Activated CD4-positive, alpha-beta T cell treated with anti-CD3 and anti-CD28 coated beads, Interleukin-2, amount 50 U/mL, for 48 hours (primary cell): ENCODE data around the gene TLE4.

Experiments
- DNase-seq, 2 experiments: peaks; one replicate each; pipeline ENCODE4 v3.0.0-alpha.2; 2020

TLE4 gene

DNA sequence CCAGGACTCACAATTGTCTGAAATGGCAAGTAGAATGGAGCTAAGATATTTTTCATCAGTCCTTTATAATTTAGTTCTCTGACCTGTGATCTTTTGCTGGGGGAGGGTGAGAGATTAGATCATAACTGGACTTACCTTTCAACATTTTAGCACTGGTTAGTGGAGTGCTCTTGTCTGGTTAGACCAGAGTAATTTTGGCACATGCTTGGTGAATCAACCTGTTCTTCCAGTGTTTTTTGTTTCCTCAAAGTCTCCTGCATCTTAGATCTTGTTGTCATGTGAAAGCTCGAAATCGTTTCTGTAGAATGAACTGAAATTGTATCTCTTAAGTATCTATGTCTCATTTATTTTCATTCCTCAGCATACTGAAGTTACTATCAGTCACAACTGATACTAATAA is 122.4 kb downstream of the TLE4 start:
- no peak for DNase-seq

DNA sequence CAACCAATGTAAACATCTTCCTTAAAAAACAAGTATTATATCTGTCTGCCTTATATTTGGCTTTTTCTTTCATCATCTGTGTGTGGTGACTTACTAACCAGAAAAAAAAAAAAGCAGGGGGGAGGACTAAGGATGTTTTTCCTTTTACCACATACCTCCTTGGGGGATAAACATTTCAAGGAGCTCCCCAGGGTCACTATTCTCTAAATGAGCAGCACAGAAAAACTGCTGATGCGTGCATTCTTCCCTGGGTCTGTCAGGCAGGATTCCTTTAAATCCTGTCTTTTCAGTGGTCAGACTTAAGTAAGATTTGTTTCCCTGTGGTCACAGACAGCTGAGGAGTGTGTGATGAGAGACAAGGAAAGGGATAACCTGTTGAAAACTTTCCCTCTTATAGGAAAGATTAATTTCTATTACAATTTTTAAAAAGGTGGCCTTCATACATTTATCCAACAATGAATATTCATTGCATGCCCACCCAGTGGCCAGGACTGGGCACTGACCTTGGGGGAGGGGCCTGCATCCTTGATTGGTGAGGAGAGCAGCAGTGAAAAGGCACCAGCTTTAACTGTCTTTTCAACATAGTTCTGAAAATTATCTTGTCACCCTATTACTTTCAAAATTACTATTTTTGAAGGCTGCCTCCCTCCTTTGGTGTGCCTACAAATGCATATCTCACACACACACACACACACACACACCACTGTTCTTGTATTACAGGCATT is 123.1 kb downstream of the TLE4 start:
- DNase-seq = no peak

DNA sequence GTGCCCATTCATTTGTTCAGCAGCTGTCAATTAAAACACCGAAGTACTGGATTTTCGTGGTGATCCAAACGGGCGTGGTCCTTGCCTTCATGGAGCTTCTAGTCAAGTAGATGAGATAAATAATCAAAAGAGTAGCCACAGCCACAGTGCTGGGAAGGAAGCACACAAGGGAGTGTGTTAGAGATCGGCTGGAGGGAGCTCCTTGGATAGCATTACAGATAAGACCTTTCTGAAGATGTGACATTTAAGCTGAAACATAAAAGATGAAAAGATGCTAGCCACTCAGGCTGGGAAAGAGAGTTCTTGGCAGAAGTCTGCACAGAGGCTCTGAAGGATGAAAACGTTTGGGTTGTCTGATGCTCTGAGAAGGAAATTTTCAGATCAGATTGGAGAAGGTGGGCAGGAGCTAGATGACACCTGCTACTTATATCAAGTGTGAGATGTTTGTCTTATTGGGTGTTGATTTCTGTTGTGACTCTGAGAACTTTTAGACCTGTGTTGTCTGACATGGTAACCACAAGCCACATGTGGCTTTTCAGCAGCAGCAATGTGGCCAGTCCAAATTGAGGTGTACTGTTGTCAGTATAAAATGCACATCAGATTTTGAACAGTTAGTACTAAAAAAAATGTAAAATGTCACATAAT is 123.9 kb downstream of the TLE4 start:
- DNase-seq = no peak

DNA sequence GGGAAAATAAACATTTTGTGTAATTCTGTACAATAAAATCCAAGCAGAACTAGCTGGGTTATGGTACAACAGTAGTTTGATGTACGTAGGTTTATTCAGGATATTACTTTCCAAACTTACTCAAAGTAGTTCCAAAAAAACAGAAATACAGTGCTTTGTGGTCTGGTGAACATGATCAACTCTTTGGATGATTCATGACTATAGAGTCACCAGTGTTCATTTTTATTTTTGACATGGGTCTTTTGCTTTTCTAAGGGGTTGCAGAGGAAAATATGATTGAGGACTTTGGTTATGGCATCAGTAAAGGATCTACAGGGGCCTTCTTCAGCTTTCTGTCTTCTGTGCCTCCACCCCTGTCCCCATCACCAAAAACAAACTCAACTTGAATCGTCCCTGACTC is 127.2 kb downstream of the TLE4 start:
- no peak for DNase-seq

DNA sequence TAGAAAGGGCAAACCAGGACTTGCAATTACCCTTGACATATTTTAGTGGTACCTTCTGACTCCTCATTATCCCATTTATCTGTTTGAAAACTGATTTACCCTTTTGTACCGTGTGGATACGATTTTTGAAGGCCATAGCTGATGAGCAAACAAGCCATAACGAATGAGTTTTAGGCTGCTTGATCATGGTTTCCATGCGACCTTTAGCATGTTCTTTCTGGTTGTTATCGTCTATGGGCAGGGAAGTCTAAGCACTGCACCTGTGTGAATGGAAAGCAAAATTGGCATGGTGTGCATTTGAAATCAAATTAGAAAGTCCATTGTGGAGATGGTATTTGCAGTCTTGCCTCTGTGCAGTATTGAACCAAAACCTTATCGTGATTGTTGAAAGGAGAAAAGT is 127.7 kb downstream of the TLE4 start:
- DNase-seq = no peak

DNA sequence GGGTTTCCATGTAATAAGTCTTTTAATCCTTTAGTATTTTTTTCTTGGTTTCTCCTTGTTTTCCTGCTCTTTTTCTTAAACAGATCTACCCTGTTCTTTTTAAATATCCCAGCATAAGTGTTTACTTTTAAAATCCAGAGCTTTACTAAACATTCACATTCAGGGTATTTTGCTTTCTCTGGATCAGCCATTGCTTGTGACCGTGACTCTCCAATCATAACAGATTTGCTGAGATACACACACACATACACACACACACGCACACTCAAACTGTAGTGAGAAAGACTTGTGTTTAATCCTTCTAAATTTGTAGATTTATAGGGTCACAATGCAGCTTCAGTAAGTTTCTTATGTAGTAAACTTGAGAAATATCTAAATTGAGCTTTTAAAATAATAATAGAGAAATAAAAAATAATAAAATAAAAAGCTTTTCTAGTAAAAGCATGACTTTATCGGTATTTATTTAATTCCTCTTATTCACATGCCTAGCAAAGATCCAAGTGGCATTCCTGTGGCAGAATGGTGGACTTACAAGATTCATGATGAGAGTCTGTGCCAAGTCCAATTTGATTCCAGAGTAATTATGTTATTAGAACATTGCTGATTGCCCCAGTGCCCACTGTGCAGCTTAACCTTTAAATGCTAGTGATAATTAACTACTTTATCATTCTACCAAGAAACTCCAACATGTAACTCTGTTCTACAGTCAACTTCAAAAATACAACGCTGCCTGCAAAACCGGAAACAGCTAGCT is 129.0 kb downstream of the TLE4 start:
- DNase-seq = no peak

DNA sequence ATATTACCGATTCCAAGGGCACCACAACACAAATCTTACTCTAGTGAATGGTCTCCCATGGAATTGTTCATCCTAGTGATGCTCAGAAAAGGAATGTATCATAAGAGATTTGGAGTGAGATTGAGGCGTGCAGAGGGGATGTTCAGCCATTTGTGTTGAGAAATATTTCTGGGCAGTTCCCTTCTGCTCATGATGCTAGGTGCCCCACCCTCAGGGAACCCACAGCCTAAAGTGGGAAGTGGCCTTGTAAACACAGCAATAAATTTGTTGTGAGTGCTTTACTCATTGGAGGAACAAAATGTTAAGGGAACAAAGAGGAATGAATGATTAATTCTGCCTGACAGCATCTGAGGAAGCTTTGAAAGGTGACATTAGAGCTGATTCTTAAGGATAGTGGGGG is 129.9 kb downstream of the TLE4 start:
- no peak for DNase-seq

DNA sequence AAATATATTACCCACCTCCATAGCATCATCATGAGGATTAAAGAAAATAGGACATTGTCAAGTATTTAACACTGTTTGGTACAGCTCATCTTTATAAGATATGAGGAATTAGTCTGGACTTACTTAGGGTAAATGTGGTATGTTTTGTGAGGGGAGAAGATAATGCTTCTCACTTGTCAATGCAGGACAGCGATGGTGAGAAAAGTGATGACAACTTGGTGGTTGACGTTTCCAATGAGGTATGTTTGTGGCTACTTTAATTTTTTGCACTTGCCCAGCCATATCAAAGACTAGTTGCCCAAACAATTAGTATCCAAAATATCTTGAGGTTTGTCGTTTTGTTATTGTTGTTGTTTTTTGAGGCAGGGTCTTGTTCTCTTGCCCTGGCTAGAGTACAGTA is 133.9 kb downstream of the TLE4 start:
- no peak for DNase-seq

DNA sequence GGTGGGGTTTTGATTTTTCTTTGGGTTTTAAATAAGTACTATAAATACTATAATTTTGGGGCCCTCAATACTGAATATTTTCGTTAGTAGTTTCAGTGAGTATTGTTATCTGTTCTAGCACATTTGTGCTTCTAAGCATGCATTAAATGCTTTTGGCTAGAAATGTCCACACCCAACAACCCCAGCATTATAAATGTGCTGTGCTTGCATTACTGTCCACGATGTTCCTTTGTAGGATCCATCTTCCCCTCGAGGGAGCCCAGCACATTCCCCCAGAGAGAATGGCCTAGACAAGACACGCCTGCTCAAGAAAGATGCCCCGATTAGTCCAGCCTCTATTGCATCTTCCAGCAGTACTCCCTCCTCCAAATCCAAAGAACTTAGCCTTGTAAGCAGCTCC is 134.7 kb downstream of the TLE4 start:
- no peak for DNase-seq

DNA sequence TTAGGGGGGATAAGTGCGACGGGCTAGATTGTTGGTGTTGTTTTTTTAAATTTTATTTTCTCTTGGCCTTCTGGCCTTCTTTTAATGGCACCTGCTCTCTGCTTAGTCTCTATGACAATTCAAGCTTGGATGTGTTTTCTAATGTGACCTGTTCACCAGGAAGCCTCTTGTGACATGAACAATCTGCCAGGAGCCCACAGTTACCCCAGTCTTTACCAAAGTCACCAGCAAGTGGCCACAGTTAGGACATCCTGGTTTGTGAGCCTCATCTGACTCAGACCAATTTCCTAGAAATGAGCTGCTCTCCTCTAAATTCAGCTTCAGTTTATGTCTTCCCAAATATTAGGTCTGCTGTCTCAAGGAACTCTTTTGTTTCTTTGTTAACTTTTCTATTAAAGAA is 135.8 kb downstream of the TLE4 start:
- no peak for DNase-seq

DNA sequence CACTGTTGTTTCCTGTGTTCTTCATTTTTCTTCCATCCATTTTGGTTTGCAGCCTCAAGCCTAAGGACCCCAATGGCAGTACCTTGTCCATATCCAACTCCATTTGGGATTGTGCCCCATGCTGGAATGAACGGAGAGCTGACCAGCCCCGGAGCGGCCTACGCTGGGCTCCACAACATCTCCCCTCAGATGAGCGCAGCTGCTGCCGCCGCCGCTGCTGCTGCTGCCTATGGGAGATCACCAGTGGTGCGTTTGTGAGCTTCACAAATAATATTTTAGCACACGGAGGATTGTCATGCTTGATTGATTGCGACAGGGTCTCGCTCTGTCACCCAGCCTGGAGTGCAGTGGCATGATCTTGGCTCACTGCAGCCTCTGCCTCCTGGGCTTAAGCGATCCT is 136.8 kb downstream of the TLE4 start:
- DNase-seq = no peak

DNA sequence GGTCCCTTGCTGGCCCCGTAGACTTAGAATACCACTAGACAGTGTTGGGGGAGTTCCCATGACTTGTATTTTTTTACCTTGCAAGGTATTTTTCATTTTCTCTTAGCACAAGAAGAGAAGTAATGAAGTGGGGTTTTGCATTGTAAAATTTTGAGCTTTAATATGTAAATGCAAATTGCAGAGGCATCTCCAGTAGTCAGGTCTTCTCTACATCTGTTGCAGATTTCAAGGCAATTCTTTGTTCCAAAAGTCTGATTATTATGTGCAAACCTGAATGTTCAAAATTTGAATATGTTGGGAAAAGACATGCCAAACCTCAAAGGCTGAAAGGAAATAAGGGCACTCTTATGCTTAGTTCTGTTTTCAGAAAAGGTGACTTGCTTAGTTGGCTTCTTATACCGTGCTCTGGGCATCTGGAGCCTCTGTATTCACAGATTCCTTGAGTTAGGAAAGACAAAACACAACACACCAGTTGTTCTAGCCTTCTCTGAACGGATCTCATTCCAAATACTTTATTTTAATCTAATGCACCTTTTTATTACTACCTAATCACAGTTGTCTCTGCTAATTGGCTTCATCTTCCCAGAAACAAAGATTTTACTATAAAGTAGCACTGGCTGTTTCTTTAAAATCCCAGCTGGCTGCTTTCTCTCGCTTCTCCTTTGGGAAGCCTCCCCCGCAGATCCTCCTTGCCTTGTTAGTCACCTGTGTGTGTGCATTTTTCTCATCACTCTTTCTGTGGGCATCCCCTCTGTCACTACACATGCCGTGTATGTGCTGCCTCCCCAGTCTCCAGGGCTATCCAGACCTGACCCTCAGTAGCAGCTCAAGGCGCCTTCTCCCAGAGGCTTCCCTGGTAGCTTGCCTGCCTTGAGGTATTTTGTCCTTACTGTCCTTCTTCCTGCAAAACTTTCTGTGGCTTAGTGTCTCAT is 138.2 kb downstream of the TLE4 start:
- DNase-seq = no peak

DNA sequence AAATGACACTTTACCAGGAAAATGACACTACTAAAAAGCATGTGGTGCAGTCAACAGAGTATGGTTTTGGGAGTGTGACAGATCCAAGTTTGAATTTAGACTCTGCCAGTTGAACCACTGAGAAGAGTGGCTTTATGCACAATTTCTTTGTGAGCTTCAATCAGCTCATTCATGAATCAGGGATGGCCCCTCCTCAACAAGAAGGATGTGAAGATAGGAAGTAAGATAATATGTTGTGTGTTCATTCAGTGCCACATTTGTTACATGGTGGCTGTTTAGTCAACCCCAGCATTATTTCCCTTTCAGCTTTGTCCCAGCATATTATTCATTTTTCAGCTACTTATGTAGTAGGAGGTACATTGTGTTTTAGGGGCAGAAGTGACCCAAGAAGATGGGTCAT is 140.1 kb downstream of the TLE4 start:
- no peak for DNase-seq

DNA sequence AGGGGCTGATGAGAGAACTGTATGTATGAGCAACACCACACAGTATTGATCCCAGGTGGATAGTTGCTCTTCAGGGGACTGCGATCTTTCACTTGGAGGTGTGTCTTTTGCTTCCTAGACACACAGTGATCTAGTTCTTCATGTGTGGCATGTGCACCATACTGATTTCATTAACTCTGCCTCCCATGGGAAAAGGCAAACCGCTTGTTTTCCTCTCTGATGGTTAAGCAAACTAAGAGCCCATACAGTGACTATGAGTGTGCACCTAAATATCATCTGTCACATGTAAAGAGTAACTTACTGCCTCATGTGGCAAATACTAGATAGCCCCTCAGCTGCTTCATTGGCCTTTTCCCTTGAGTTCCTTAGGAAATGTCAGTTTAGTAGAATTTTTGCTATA is 147.3 kb downstream of the TLE4 start:
- no peak for DNase-seq

DNA sequence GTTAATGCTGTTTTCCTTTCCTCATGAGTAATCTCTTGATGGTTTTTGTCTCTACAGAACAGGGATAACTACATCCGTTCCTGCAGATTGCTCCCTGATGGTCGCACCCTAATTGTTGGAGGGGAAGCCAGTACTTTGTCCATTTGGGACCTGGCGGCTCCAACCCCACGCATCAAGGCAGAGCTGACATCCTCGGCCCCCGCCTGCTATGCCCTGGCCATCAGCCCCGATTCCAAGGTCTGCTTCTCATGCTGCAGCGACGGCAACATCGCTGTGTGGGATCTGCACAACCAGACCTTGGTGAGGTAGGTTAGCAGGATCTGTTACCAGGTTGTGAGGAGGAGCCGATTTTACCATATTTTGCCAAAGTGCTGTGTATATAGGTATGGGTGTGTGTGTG is 148.2 kb downstream of the TLE4 start:
- no peak for DNase-seq

DNA sequence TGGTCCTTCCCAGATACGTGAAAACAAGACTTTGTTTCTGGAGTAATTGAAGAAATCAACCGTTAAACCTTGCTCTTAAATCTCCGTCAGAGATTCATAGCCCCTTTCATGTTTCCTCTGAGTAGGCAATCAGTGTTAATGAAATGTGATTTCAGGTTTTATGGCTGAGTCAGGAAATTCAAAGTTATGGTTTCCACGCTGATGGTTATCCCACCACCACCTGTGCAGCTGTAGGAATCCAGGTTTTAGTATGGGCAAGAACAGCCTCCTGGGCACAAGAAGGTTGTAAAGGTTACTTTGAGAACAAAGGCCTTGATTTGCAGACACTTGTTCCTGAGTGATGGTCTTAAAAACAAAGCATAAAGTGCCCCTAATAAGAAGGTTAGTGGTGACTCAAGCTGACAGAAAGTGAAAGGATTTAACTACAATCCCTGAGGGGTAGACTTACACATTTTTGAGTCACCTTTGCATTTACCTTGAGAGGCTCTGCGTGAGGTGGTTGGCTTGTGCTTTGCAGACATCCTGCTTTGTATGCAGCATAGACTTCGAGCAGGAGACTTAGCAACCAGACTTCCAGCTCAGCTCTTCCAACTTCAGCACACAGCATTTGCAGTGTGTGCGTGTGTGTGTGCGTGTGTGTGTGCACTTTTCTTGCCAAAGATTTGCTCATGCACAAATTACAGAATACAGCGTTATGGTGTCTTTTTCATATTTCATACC is 159.6 kb downstream of the TLE4 start:
- no peak for DNase-seq

DNA sequence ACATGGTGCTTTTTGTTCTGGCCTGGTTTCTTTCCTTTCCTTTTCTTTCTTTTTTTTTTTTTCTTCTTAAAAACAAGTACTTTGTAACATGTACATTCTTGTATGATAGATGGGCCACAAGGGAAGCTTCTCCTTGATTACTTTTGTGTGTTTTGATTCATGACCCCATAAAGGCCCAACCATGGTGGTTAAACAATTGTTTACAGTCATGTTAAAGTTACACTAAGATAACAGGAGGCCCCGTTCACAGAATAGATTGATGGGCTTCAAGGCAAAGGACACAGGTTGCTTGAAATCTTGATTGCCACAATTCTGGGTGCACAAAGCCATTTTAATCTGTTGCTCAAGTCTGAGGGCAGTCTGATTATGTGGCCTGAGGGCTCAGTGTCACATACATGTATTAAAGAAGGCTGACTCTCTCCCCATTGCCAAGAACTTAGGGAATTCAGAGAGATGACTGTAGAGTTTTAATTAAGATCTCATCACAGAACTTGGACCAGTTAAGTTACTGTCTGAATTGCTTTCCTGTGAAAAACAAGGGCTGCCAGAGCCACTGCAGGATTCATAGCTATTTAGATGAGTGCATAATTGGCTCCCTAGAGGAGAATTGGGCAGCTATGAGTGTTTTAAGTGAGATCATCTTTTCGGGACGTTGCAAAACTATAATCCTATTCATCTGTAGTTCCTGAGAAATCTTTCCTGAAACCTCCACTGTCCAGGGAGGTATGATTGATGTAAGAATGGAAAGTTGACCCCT is 163.4 kb downstream of the TLE4 start:
- no peak for DNase-seq

DNA sequence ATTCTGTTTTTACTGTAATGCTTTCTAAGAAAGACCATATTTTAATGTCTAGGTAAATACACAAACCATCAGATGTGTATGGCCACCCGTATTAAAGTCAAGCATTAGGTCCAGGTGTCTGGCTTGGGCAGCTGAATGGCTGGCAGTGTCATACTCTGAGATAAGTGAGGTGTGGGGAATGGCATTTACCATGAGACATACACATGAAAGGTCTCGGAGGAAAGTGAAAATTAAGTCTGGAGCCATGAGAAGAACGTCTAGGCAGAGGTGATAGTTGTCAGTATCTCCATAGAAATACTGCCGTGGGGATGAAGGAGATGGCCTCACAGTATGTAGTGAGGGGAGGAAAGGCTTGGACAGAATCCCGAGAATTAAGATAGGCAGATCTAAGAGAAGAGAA is 164.3 kb downstream of the TLE4 start:
- no peak for DNase-seq

DNA sequence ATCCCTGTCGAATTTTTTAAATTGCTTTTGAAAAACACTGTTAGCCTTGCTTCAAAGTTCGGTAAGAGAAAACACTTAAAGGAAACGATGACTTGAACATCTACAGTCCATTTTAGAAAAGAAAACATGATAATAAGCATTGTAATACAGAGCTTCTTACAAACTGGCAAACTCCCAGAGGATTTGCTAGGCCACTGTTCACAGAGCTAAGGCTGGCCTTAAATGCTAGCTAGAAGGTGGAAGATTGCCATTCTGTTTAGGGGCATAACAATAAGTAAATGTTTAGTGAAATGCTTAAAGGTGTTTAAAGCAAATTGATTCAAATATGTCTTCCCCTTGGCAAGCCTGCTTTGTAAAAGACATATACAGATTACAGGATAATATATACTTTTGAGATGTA is 169.6 kb downstream of the TLE4 start:
- no peak for DNase-seq

DNA sequence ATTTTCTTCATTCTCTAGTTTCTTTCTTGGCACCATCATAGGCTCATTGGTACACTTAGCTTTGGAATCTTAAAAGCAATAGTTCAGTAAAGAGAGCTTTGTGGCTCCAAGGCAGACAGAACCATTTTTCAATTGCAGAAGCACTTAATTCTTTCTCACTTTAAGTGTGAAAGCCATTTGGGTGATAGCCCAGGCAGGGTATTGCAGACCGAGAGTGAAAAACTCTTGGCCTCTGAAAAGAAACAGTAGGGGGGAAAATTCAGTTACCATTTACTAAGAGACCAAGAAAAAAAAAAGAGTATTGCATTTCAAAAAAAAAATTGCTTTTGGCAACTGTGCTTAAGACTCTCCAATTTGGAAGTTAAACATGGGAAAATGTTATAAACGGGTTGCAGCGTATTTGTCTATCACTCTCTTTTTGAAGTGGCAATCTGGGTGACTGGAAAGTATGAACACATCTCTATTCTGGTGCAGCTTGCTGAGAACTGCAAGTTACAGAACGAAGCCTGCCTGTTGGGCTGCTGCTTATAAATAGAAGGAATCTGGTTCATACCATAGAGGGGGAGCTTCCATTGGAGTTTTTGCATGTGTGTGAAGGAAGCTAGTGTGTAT is 170.5 kb downstream of the TLE4 start:
- no peak for DNase-seq

DNA sequence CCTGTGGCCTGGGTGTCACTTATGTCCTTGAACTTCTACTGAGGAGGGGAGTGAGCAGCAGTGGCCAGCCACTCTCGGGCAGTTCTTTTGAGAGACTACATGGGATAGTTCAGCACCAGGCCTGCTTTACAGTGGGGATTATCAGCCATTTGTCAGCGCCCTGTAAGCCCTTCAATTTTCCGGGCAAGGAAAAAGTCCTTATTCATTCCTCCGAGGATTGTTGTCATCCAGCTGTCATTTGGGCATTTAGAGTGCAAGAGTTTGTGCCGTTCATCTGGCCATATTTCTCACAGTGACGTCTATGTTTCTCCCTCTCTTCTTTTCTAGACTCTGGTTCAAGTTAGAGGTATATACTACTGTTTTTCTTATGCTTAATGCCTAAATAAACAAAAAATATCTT is 172.8 kb downstream of the TLE4 start:
- no peak for DNase-seq
